ENCODE measurements around the gene CORO2B. TPM values are rescaled to one million over a fixed set of nuclear protein-coding genes. Genes with fewer than 3 reads are reported as not detected.
"Not testable (repeated sequence)": the region's sequence is repeated elsewhere in the genome, so short reads cannot be mapped to it uniquely, and the experiment has no call there.

The CORO2B gene
- total RNA-seq, 1 donor from 2014 or later = 21.3 TPM

DNA sequence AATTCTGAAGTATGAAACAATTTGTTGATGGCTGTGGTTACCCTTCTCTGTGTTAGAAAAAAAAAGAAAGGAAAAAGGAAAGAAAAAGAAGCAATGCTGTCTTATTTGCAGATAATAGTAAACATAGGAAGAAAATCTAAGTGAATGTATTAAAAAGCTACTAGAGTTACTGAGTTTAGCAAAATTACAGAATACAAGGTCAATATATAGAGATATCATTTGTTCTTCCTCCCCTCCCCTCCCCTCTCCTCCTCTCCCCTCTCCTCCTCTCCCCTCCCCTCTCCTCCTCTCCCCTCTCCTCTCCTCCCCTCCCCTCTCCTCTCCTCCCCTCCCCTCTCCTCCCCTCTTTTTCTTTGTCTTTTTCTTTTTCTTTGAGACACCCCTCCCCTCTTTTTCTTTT lies 172.8 kb downstream of the CORO2B start:
- Mint-ChIP-seq H3K4me3 (no peak overlapping the region), H3K9me3 (peaks cover 3% of the 10 kb centered on the region), H3K27me3 (ENCODE audit: low read depth) (no peaks in the 10 kb centered on the region), H3K4me1 (no peaks in the 10 kb centered on the region), H3K36me3 (ENCODE audit: low read depth) (no peaks in the 10 kb centered on the region), H3K27ac (ENCODE audit: unreplicated experiment) (no peak overlapping the region)
- TF ChIP-seq, protein P1, sequence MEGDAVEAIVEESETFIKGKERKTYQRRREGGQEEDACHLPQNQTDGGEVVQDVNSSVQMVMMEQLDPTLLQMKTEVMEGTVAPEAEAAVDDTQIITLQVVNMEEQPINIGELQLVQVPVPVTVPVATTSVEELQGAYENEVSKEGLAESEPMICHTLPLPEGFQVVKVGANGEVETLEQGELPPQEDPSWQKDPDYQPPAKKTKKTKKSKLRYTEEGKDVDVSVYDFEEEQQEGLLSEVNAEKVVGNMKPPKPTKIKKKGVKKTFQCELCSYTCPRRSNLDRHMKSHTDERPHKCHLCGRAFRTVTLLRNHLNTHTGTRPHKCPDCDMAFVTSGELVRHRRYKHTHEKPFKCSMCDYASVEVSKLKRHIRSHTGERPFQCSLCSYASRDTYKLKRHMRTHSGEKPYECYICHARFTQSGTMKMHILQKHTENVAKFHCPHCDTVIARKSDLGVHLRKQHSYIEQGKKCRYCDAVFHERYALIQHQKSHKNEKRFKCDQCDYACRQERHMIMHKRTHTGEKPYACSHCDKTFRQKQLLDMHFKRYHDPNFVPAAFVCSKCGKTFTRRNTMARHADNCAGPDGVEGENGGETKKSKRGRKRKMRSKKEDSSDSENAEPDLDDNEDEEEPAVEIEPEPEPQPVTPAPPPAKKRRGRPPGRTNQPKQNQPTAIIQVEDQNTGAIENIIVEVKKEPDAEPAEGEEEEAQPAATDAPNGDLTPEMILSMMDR (conservative IDR thresholded peaks at IDR 0.05) = no peak
- no peak for DNase-seq (ENCODE audit: low read depth, low spot score)

DNA sequence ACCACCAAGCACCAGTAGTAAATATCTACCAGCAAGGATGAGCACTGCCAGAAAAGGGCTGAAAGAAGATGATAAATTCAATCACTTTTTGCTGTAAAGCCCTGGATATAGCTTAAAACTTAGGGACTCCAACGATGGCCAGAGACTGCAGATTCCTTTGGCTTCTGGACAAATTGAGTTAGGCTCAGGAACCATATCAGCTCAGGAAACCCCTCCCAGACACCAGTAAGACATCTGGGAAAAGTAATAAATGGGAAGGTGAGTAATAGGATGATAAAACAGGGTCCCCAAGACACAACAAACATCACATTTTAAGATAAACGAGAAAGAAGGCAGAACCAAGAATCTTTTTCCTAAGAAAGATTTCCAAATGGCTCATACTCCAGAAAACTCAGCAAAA lies 176.9 kb downstream of the CORO2B start:
- no peaks in the 10 kb centered on the region for H3K27me3 Mint-ChIP-seq (ENCODE audit: low read depth)
- TF ChIP-seq, protein P1 (conservative IDR thresholded peaks at IDR 0.05) = no peak
- no peaks in the 10 kb centered on the region for H3K9me3 Mint-ChIP-seq
- DNase-seq (ENCODE audit: low read depth, low spot score) = no peak
- H3K36me3 Mint-ChIP-seq (ENCODE audit: low read depth) = no peaks in the 10 kb centered on the region
- no peak overlapping the region for H3K4me3 Mint-ChIP-seq
- no peak overlapping the region for H3K27ac Mint-ChIP-seq (ENCODE audit: unreplicated experiment)
- no peaks in the 10 kb centered on the region for H3K4me1 Mint-ChIP-seq

DNA sequence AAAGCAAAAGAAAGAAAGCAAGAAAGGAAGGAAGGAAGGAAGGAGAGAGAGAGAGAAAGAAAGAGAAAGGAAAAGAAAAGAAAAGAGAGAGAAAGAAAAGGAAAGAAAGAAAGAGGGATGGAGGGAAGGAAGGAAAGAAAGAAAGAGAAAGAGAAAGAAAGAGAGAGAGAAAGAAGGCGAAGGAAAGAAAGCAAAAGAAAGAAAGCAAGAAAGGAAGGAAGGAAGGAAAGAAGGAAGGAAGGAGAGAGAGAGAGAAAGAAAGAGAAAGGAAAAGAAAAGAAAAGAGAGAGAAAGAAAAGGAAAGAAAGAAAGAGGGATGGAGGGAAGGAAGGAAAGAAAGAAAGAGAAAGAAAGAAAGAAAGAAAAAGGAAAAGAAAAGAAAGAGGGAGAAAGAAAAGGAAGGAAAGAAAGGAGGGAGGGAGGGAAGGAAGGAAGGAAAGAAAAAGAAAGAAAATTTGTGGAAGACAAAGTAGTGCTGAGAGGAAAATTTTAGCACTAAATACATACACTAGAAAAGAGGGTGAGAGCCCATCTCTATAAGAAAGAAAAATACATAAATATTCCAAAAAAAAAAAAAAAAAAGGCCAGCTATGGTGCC lies 181.3 kb downstream of the CORO2B start:
- not testable (repeated sequence) for H3K9me3 Mint-ChIP-seq; H3K27me3 Mint-ChIP-seq (ENCODE audit: low read depth); H3K4me3 Mint-ChIP-seq; H3K36me3 Mint-ChIP-seq (ENCODE audit: low read depth); H3K27ac Mint-ChIP-seq (ENCODE audit: unreplicated experiment); H3K4me1 Mint-ChIP-seq; DNase-seq (ENCODE audit: low read depth, low spot score)

DNA sequence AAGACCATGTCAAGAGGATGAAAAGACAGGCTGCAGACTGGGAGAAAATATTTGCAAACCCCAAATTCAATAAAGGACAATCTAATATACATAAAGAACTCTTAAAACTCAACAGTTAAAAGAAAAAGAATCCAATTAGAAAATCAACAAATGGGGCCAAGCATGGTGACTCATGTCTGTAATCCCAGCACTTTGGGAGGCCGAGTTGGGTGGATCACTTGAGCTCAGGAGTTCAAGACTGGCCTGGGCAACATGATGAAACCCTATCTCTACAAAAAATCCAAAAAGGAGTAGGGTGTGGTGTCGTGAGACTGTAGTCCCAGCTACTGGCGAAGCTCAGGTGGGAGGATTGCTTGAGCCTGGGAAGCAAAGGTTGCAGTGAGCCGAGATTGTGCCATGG lies 184.3 kb downstream of the CORO2B start:
- Mint-ChIP-seq H3K9me3 (no peaks in the 10 kb centered on the region), H3K4me1 (no peaks in the 10 kb centered on the region), H3K27me3 (ENCODE audit: low read depth) (peaks cover 2% of the 10 kb centered on the region), H3K36me3 (ENCODE audit: low read depth) (no peaks in the 10 kb centered on the region), H3K27ac (ENCODE audit: unreplicated experiment) (no peak overlapping the region), H3K4me3 (no peak overlapping the region)
- TF ChIP-seq, protein P1 (conservative IDR thresholded peaks at IDR 0.05) = no peak
- no peak for DNase-seq (ENCODE audit: low read depth, low spot score)

DNA sequence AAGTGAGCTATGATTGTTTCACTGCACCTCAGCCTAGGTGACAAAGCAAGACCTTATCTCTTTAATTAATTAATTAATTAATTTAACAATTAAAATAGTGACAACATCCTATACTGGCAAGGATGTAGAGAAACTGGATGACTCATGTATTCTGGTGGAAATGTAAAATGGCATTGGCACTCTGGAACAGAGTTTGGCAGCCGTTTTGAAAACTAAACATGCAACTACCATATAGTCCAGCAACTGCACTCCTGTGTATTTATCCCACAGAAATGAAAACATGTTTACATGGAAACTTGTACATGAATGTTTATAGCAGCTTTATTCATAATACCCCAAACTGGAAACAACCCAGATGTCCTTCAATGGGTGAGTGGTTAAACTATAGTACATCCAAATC lies 185.3 kb downstream of the CORO2B start:
- no peak for DNase-seq (ENCODE audit: low read depth, low spot score)
- Mint-ChIP-seq H3K4me1 (no peaks in the 10 kb centered on the region), H3K27me3 (ENCODE audit: low read depth) (peaks cover 2% of the 10 kb centered on the region), H3K27ac (ENCODE audit: unreplicated experiment) (no peak overlapping the region), H3K9me3 (no peaks in the 10 kb centered on the region), H3K4me3 (no peak overlapping the region), H3K36me3 (ENCODE audit: low read depth) (no peaks in the 10 kb centered on the region)
- TF ChIP-seq, protein P1 (conservative IDR thresholded peaks at IDR 0.05) = no peak

DNA sequence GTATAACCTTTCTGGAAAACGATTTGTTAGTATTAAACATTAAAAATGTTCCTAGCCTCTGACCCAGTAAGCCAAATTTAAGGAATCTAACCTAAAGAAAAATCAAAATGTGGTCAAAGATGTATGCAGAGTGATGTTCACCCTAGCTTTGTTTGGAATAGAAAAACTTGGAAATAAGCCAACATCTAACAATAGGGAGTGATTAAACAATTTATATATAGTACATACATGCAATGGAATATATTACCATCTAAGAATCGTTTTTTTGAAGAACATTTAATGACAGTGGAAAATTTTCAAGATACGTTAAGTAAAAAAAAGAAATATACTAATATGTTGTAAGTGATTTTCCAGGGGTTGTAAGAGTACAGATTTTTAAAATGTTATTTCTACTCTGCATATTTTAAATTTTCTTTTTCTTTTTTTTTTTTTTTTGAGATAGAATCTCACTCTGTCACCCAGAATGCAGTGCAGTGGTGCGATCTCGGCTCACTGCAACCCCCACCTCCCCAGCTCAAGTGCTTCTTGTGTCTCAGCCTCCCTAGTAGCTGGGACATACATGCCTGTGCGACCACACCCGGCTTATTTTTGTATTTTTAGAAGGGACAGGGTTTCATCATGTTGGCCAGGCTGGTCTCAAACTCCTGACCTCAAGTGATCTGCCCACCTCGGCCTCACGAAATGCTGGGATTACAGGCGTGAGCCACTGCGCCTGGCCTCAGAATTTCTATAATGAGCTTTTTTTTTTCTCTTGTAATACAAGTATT lies 187.0 kb downstream of the CORO2B start:
- H3K27me3 Mint-ChIP-seq (ENCODE audit: low read depth) = peaks cover 2% of the 10 kb centered on the region
- DNase-seq (ENCODE audit: low read depth, low spot score) = no peak
- H3K4me3 Mint-ChIP-seq = no peak overlapping the region
- no peaks in the 10 kb centered on the region for H3K4me1 Mint-ChIP-seq
- no peak overlapping the region for H3K27ac Mint-ChIP-seq (ENCODE audit: unreplicated experiment)
- H3K9me3 Mint-ChIP-seq = no peaks in the 10 kb centered on the region
- H3K36me3 Mint-ChIP-seq (ENCODE audit: low read depth) = no peaks in the 10 kb centered on the region
- TF ChIP-seq, protein P1 (conservative IDR thresholded peaks at IDR 0.05) = no peak

All from neural crest cell (in vitro differentiated cells).